HFFc6 (cell line): ENCODE results near the gene CORT. TPM values are rescaled to one million over a fixed set of nuclear protein-coding genes. Genes with fewer than 3 reads are reported as not detected.

Source experiments
- DNase-seq: peaks from one replicate; pipeline ENCODE4 v3.0.0-alpha.2; 2018
- H3K27ac Mint-ChIP-seq: 2 replicates; pipeline ENCODE4 v1.8.0; 2020; ENCODE audit warnings: mild to moderate bottlenecking, mixed read lengths
- H3K27me3 Mint-ChIP-seq: 2 replicates; pipeline ENCODE4 v1.8.0; 2021; ENCODE audit warnings: mild to moderate bottlenecking, moderate library complexity, mixed read lengths; ENCODE audit not compliant: insufficient read depth
- H3K36me3 Mint-ChIP-seq: 2 replicates; pipeline ENCODE4 v1.8.0; 2021; ENCODE audit warnings: low read depth, mixed read lengths
- H3K4me1 Mint-ChIP-seq: 2 replicates; pipeline ENCODE4 v1.8.0; 2020; ENCODE audit warnings: low read depth, mixed read lengths
- H3K4me3 Mint-ChIP-seq: 2 replicates; pipeline ENCODE4 v1.8.0; 2020; ENCODE audit warnings: mild to moderate bottlenecking, moderate library complexity, mixed read lengths
- H3K9me3 Mint-ChIP-seq: 2 replicates; pipeline ENCODE4 v1.8.0; 2020; ENCODE audit warnings: mild to moderate bottlenecking, mixed read lengths
- CTCF ChIP-seq: fragments of 200-600 bp; sonication (generic); IDR thresholded peaks from 2 replicates; pipeline ENCODE4 v1.5.0; 2021; ENCODE audit warnings: antibody characterized with exemption, mild to moderate bottlenecking
- total RNA-seq, 6 experiments: library from RNA; stranded (reverse); fragmentation: NEBNext Ultra II Directional; extraction: Animal tissue kit (Norgen Biotek cat#: 25700); gene quantifications; 2 replicates in 1 of 6; 3 replicates in 5 of 6; pipeline ENCODE4 v1.2.3, GENCODE V29; 2021

CORT gene
- total RNA-seq, 6 experiments from 2014 or later, result 0.43 TPM; not detected in 4

GRCh38 chr1:10433790-10434189 is 16.0 kb upstream of the CORT start:
- no peak overlapping the region for H3K4me3 Mint-ChIP-seq
- no peaks in the 10 kb centered on the region; the same call in none of the 2 replicates for H3K27me3 Mint-ChIP-seq
- H3K36me3 Mint-ChIP-seq, result peaks cover 6% of the 10 kb centered on the region

GRCh38 chr1:10434590-10434989 is 15.2 kb upstream of the CORT start:
- no peak for TF ChIP-seq CTCF
- no peak overlapping the region for H3K27ac Mint-ChIP-seq

More at GRCh38 chr1:10433790-10434189, 16.0 kb upstream of the CORT start:
- no peaks in the 10 kb centered on the region for H3K9me3 Mint-ChIP-seq
- DNase-seq, result no peak
- no peak for TF ChIP-seq CTCF
- peaks cover 26% of the 10 kb centered on the region for H3K4me1 Mint-ChIP-seq
- no peak overlapping the region for H3K27ac Mint-ChIP-seq

GRCh38 chr1:10437052-10437451 is 12.8 kb upstream of the CORT start:
- Mint-ChIP-seq H3K4me3 (no peak overlapping the region), H3K27ac (no peak overlapping the region), H3K9me3 (no peaks in the 10 kb centered on the region), H3K36me3 (no peaks in the 10 kb centered on the region), H3K4me1 (0 out of 2 replicates have a peak, but pooled peaks cover 9% of the 10 kb centered on the region), H3K27me3 (no peaks in the 10 kb centered on the region; the same call in 1 of the 2 replicates)
- DNase-seq, result no peak
- TF ChIP-seq CTCF, result no peak

More at GRCh38 chr1:10434590-10434989, 15.2 kb upstream of the CORT start:
- H3K9me3 Mint-ChIP-seq, result no peaks in the 10 kb centered on the region
- H3K36me3 Mint-ChIP-seq, result peaks cover 6% of the 10 kb centered on the region
- no peaks in the 10 kb centered on the region; the same call in none of the 2 replicates for H3K27me3 Mint-ChIP-seq
- peaks cover 26% of the 10 kb centered on the region for H3K4me1 Mint-ChIP-seq
- DNase-seq, result no peak
- no peak overlapping the region for H3K4me3 Mint-ChIP-seq

- 0 out of 2 replicates have a peak, but pooled peaks cover 5% of the 10 kb centered on the region for H3K4me1 Mint-ChIP-seq
- H3K4me3 Mint-ChIP-seq, result no peak overlapping the region
Measured at GRCh38 chr1:10438677-10439163, 11.1 kb upstream of the CORT start.

GRCh38 chr1:10440305-10440704 is 9.5 kb upstream of the CORT start:
- TF ChIP-seq CTCF, result no peak
- Mint-ChIP-seq H3K4me3 (no peak overlapping the region), H3K4me1 (peaks cover 8% of the 10 kb centered on the region; the same call in 1 of the 2 replicates), H3K9me3 (no peaks in the 10 kb centered on the region), H3K36me3 (no peaks in the 10 kb centered on the region; the same call in 1 of the 2 replicates), H3K27ac (no peak overlapping the region), H3K27me3 (no peaks in the 10 kb centered on the region; the same call in 1 of the 2 replicates)
- no peak for DNase-seq

More at GRCh38 chr1:10438677-10439163, 11.1 kb upstream of the CORT start:
- no peaks in the 10 kb centered on the region; the same call in 1 of the 2 replicates for H3K27me3 Mint-ChIP-seq
- no peak for DNase-seq
- H3K9me3 Mint-ChIP-seq, result no peaks in the 10 kb centered on the region
- no peaks in the 10 kb centered on the region for H3K36me3 Mint-ChIP-seq
- no peak for TF ChIP-seq CTCF
- H3K27ac Mint-ChIP-seq, result no peak overlapping the region
